CD4-positive, alpha-beta T cell treated with Interleukin-1 beta for 1 hour (primary cell): ENCODE results near the gene CUEDC1.

Experiments
- DNase-seq, 2 donors: peaks; one replicate each; pipeline ENCODE4 v3.0.0-alpha.2; 2020 to 2022

Gene CUEDC1, protein sequence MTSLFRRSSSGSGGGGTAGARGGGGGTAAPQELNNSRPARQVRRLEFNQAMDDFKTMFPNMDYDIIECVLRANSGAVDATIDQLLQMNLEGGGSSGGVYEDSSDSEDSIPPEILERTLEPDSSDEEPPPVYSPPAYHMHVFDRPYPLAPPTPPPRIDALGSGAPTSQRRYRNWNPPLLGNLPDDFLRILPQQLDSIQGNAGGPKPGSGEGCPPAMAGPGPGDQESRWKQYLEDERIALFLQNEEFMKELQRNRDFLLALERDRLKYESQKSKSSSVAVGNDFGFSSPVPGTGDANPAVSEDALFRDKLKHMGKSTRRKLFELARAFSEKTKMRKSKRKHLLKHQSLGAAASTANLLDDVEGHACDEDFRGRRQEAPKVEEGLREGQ

DNA sequence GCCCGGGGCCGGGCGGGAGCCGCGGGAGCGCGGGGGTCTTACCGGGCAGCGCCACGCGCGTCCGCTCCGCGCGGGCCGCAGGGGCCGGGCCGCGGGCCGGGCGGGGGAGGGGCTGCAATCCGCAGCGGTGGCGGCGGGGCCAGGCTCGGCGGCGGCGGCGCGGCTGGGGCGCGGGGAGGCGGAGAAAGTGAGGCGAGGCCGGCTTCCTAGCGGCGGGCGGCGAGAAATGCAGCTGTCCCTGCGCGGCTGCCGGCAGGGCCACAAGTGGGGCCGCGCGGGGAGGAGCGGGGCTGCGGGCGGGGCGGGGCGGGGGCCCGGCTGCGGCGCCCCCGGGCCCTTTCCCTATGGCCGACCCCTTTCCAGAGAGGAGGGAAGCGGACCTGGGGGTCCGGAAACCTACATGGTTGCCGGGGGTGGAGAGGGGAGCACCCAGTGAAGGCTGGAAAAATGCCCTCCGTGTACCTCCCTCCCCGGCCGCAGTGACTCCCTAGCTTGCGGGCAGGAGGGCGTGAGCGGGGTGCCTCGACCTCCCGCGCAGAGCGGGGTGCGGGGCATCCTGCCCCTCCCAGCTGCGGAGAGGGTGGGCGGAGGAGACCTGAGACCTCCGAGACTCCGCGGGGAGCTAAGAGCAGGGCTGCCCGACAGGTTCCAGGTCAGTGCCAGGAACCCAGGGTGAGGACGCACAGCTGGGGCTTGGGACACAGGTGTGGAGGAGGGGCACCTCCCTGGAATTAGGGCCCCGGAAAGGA, at the start of gene CUEDC1:
Gene CUEDC1 (minus strand): TSS at position 230 of the 749 bp plus-strand sequence. CDS start 69,848 bp downstream, outside the sequence.
- DNase-seq: peak; percentile 63 to 68

DNA sequence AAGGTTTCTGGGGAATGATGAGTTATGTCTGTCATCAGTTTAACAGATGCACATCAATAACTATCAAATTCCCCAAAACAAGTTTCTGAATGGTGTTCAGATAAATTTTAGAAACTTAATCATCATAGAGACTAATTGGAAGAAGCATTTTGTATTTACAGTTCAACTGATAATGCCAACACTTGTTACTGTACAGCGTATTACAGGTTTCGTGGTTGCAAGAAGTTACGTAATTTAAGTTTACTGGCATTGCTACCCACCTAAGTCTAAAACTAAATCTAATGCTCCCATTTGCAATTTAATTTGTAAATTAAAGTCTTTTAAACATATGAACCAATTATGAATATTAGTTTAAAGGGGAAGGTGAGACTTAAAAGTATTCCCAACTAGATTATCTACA, 48.8 kb upstream of the CUEDC1 start:
- DNase-seq: no peak

DNA sequence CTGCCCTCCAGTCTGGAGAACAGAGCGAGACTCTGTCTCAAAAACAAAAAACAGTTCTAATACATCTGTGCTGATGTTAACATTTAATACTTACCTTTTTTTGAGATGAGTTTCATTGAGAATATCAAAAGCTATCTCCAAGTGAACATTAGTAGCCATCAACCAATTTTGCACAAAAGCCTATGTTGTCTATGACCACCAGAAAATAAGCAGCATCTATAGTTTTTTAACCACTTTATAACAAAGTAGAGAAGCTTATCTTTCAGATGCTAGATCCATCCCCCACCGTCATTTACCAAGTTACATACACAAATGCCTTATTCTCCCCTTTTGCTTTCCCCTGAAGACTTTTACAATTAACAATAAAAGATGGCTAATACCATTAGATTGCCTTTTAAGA, 47.8 kb upstream of the CUEDC1 start:
- no peak for DNase-seq

DNA sequence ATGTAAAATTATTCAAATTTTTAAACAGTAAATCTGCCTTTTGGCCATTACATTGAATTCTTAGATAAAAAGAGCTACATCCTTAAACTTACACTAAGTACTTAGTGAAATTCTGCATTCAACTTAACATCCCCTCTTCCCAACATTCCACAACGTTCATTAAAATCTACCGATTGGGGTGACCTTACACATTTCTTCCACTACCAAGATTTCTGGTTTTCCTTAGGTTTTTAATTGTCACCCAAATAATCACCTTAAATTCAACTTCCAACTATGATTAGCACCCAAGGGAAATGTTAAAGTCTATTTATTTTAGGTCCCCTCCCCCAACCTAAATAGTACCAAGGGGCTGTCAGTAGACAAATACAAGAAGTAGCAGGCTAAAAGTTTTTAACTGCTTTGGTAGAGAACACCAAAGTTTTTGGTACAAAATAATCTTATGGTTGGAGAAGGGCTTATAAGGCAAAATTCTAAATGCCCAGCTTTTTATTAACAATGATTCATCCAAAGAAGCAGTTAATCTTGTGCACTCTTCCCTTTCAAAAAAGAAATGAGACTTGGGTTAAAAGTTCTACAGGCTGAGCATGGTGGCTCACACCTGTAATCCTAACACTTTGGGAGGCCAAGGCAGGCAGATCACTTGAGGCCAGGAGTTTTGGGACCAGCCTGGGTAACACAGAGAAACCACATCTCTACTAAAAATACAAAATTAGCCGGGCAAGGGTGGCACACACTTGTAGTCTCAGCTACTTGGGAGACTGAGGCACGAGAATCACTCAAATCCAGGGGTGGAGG, 47.1 kb upstream of the CUEDC1 start:
- DNase-seq: no peak

DNA sequence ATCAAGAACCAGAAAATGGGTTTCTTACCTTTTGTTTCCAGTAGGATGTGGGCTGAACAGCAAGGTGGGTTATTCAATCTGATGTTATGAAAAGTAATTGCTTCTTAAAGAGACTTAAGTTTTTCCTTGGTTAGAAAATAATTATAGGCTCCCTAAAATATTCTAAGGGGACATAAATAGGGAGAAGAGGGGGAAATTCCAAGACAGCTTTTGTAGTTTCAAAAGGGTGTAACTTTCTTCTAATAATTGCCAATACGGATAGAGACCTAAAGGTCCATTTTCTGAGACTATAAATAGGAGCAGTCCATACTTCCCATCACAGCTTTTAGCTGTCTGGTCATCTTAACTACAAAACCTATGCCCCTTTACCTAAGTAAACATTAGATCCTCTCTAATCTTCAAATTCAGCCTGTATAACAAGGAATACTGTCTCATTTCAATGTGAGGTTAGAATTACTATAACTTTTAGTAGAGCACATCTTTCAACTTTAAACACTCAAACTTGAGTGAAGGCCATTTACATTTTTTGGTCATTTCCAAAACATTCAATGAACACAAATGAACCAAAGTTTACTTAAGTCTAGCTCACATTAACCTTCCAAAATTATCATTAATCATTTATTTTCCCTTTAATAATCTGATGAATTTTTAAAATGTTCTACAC, 46.4 kb upstream of the CUEDC1 start:
- DNase-seq: no peak

DNA sequence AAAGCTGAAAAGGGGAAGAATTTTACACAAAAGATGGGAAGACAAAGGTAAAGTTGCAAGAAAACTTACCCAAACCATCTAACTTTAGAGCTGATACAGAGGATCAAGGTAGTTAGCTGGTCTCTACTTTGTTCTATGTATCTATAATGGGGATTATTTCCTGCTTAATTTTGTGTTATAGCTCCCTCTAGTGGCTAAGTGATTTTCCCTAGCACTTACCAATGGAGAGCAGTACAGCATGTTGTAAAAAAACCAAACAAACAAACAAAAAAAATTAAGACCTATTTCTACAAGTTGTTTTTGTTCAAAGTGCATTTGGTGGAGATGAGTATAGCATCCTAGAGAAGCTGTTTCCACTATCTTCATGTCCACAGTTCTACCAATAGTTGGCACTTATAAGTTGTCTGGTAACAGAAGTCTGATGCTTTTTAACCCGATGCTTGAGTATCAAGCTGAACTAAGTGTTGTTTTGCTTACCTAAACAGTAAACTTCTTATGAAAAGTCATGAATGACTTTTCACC, 44.3 kb upstream of the CUEDC1 start:
- peak in 1 of 2 donors; percentile 82 for DNase-seq

DNA sequence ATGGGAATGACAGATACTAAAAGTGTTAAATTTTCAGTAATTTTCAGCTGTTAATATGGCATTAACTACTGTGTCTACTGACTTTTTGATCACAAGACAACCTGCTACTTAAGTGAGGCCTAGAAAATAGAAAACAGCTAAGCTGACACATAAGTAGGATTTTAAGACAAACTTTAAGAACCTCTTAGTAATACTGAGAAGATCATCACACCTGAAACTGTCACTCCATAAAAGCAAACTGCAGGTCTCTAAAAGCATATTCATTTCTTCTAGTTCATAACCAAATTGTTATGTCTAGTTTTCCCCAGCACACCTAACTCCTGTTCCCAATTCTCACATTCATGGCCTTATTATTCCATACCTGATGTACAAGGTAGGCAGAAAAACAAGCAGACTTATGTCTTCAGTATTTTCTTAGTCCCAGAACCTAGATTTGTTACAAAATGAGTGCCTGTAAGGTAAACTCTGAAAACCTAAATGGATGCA, 43.8 kb upstream of the CUEDC1 start:
- no peak for DNase-seq

DNA sequence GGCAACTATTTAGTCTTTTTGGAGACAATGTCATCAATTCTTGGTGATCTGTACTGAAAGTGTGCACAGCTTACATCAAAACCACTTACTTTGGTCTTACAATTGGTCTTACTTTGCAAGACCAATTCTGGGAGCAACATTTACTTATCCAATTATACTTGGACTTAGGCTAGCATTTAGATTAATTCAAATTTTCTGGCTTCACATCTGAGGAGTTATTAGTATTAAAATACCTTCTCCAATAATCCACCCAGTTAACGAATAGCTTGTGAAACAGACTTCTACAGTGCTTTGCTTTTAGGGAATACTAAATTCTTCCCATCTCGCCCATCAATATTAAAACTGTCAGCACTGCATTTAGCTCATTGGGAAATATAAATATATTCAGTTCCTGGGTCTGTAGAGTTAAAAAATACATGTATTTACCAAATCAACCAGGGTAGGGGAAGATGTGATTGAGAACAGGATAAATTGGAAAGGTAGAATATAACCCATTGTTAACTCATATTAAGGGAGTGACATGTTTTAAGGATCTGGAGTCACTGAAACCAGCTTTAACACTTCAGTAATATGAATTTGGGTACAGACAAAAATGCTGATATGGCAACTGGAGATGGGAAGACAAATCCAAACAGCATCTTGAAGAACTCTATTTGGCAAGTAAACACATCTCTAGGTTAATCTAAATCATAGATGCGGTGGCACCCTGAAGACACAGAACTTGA, 42.0 kb upstream of the CUEDC1 start:
- DNase-seq: no peak

DNA sequence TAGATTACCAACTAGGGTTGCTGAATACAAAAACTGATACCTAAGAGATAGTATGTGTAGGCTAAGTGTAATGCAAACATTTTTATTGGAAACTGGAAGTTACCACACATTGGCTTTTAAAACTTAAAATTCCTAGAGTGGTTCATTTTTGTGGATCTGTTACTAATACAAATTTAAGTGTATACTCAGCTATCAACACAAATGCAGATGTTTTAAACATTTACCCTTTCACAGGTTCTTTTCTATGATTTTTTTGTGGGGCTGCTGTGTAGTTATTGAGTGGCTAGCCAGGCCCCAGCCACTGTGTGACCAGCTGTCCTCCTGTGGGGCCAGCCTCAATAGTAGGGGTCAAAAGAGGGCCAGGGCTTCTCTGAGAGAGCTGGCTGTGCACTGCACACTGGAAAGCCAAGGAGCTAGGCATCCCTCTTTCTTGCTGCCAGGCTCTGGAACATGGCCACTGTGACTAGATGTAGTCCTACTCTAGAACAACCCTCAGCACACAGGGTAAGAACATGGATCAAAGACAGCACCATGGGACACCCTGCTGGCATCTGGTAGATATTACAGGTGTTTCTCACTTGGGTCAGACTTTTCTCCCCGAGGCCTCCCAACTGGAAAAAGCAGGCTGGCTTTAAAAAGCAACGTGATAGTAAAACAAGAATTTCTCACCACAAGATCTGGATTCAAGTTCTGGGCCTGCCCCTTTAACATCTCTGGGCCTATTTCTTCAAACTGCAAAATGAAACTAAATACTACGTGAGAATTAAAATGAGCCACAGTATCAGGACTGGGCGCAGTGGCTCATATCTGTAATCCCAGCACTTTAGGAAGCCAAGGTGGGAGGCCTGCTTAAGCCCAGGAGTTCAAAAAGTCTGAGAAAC, 40.1 kb upstream of the CUEDC1 start:
- DNase-seq: peak; percentile 63 to 68

DNA sequence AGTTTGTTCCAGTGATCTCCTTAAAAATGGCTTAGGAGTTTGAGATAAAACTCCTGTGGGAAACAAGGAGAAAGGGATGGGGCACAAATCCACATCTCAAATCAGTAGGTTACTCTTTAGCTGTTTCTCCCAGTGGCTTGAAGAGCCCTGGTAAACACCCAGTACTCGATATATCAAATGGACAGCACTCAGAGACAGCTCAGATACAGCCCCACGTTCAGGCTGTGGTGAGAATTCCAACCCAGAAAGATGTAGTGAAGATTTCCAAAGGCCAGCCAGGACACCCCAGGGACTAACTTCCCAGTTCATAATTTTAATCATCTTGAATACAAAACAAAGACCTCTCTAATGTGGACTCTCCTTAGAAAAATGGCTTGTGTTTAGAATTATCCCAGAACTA, 39.2 kb upstream of the CUEDC1 start:
- no peak for DNase-seq

DNA sequence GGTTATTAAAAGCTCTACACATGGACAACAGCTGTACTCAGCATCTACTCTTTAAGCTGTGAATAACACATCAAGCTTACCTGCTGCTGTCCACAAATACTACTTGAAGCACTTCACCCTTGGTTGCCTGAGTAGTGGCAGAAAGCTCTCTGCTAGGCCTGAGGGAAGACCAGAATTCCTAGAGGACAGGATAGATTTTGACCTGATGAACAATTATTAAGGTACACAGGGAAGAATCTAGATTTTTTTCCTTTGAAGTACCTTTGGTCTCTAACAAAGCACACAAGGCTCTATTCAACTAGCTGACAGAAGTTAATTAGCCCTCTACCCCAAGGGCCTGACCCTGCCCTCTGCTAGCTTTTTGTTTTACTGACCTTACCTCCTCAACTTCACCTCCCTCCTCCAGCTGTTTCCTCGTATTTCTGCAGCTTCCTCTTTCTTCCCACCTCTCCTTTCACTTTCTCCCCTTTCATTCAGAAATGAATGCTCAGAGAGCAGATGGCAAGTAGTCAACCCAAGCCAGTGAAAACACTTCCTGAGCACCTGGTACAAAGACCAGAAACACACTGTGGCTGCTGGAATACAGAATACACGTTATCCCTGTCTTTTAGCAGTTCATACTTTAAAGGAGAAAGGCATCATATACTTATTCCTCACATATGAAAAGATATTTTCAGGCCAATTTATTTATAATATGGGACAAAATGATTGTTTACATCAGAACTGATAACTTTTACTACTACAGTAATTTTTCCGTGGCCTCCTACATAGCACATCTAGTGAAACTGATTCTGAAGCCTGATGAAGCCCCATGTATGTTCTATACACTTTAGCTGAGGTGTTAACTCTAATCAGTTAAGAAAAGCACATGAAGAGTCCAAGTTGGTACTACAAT, 38.5 kb upstream of the CUEDC1 start:
- no peak for DNase-seq

DNA sequence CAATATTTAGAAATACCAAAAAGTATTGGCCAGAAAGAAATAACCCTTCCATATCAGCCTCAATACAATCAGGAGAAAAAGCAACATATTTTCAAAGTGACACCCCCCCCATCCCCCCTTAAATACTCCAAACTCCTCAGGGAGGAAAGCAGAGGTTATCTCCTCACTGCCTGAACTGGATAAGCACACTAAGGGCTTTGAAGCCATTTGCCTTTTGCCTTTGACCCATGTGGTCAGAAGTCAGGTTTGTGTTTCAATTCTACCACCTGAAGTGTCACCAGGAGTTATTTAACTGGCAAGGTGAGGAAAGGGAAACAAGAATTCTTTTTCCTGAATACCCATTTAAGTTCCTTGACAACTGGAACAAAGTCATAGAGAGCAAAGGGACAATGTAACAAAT, 36.3 kb upstream of the CUEDC1 start:
- DNase-seq: no peak

DNA sequence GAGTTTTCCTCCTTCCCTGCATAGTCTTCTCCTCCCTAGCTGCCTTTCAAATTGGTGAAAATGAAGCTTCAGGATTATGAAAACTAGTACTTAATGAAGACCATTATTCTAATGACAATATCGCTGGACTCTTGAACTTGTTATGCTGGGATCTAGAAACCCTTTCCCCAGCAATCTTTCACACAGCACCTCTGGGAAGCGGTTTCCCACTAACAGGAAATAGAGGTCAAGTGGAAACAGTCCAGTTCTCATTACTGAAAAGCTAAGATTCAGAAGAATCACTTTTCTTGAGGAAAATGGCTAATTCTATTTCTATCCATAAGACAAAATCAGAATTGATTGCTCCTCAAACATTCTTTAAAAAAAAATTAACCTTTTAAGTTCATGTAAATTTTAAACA, 34.8 kb upstream of the CUEDC1 start:
- no peak for DNase-seq

DNA sequence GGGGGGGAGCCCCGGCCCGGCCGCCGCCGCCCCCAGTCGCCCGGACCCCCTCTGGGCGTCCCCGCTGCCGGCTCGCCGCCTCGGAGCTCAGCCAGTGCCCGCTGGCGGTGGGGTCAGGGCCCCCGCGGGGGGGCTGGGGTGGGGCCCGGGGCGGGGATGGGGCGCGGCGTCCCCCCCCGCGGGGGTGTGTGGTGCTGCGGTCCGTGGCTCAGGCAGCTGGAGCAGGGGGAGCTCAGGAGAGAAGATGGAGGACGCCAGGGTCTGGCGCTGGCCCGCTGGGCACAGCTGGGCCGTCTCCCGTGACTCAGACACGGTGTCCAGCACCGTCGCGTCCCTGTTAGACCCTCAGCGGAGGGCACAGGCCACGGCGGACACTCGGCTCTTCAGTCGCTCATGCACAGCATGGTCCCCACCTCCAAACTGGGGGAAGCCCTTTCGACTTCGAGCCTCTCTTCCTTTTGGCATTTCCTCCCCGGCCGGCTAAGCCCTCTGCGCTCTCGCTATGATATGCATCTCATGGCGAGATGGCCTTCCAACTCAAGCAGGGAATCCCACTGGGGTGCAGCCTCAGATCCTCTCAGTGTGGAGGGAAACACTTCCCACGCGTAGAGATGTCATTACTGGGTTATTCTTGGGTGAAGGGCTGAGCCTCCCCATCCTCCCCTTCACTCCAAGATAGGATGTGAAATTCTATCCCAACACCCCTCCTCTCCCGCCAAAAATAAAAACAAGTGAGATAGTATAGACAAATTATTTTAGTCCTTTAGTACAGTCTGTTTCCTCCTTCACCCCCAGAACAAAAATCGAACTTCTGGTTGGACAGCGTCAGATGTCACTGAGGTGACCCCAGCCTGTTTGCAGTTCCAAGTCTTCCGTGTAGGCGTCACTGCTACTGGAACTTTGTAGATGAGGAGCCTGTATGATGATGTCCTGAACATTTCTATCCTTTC, 33.4 kb upstream of the CUEDC1 start:
- peak in 1 of 2 donors; percentile 69 for DNase-seq

DNA sequence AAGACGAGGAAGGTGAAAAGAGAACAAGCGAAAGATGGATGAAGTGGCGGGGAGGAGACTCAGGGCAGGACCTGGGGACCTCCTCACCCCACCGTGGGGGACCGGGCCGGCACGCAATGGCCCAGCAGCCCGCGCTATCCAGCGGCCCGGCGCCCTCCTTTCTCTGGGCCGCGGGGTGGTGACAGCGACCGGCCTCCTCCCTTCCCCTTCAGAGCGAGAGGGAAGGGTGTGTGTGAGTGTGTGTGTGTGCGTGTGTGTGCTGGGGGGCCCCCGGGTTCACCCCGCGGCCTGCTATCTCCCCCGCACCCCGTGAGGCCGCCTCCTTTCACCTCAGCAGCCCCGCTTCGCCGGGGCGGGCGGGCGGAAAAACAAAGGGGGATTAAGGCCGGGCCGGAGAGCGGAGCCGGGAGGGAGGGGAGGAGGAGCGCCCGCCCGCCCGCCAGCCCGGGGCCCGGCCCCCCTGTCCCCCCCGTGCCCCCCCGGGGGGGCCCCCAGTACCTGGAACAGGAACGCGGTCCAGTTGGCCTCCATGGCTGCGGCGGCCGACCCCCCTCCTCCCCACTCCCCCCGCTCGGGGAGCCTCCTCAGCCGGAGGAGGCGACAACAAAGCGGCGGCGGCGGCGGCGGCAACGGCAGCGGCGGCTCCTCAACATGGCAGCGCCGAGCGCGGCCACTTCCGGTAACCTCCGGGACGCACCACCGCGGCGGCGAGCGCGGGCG, 32.5 kb upstream of the CUEDC1 start, which contains the start of gene VEZF1:
Gene VEZF1 (minus strand): TSS at position 674 of the 720 bp plus-strand sequence. CDS start 143 bp downstream, at position 531.
- DNase-seq: peak; percentile 78 to 82

DNA sequence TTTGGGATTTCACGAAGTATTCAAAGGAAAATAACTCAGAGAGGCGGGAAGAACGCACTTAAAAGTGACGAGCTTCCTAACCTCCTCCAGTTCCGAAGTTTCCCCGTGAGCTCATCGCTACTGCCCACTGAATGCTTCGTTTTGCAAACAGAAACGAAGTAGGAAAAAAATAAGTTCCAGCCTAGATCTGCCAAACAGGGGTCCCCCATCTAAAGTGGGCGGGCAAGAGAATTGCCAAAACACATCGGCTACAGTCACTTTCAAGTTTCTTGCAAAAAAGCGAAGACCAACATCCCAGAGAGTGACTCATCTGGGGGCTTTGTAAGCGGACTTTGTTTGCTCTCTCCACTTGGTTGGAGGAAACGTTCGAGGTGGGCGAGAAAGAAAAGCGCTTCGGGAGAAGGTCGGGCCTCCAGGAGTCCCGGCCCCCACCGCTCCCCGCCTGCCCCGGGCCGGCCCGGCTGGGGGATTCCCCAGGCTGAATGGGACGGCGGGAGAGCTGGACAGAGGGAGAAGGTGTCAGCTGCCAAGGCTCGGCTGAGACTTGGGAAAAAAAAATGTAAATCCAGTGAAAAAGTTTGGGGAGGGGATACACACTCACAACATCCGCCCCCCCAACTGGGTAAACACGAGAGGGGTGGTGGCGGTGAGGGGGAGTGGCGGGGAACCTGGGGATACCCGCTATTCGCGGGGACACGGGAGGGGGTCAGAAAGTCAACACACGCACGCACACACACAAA, 31.8 kb upstream of the CUEDC1 start:
- peak; percentile 27 to 46 for DNase-seq

DNA sequence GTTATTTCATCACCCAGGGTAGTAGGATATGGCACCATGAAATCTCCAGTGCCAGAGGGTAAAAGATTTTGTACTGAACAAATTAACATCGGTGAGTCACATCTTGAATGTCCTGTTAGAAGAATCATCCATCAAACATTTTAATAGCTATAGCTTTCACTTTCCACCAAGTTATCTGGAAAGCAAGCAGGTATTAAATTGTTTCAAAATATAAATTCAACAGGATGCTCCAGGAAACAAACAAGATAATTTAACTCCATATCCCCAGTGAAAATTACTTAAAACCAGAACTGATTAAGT, 30.4 kb upstream of the CUEDC1 start:
- DNase-seq: no peak
